Lower lobe of right lung (tissue), 2 donors: ENCODE results near the gene PLD6. TPM values are rescaled to one million over a fixed set of nuclear protein-coding genes. Genes with fewer than 3 reads are reported as not detected.

Experiments
- ATAC-seq, 2 donors: fragments of 200-7000 bp; cut with Tn5 transposase; one replicate each; pipeline ENCODE4 v1.9.1; 2020 to 2022; ENCODE audit warnings: mild to moderate bottlenecking in 2 of 2, moderate library complexity in 2 of 2
- DNase-seq: peaks from one replicate; pipeline ENCODE4 v3.0.0-alpha.2; 2020
- H3K27ac ChIP-seq: fragments of 200-600 bp; one replicate; pipeline ENCODE4 v1.8.0; 2022
- H3K27me3 ChIP-seq: fragments of 200-600 bp; one replicate; pipeline ENCODE4 v1.8.0; 2022; ENCODE audit warnings: low read depth
- H3K36me3 ChIP-seq: fragments of 200-600 bp; one replicate; pipeline ENCODE4 v1.8.0; 2022; ENCODE audit warnings: mild to moderate bottlenecking
- H3K4me1 ChIP-seq: fragments of 200-600 bp; one replicate; pipeline ENCODE4 v1.8.0; 2022
- H3K4me3 ChIP-seq: fragments of 200-600 bp; one replicate; pipeline ENCODE4 v1.8.0; 2022; ENCODE audit warnings: mild to moderate bottlenecking
- H3K9me3 ChIP-seq: fragments of 200-600 bp; one replicate; pipeline ENCODE4 v1.8.0; 2022
- CTCF ChIP-seq: fragments of 200-600 bp; IDR thresholded peaks from one replicate; pipeline ENCODE4 v1.8.0; 2022; ENCODE audit warnings: antibody characterized with exemption, mild to moderate bottlenecking
- intact Hi-C: fragments of 100-400 bp; cut with DNase I; formaldehyde crosslinking; loops from one replicate; pipeline ENCODE4 v1.11.0; 2022
- total RNA-seq: library from RNA; stranded (reverse); fragmentation: NEBNext Ultra II Directional; extraction: Animal tissue kit (Norgen Biotek cat#: 25700); gene quantifications from one replicate; pipeline ENCODE4 v1.2.1, GENCODE V29; 2021
- donor health status: DM: no; HTN: yes; CAD: no; lungs with severe emphysema.

The PLD6 gene
- total RNA-seq, 1 donor from 2014 or later = 3.8 TPM

GRCh38 chr17:17168401-17168800, 37.7 kb downstream of the PLD6 start:
- Histone ChIP-seq H3K4me1 (peaks cover 26% of the 10 kb centered on the region), H3K27ac (no peak overlapping the region), H3K9me3 (no peaks in the 10 kb centered on the region), H3K36me3 (peaks cover 96% of the 10 kb centered on the region), H3K4me3 (no peak overlapping the region), H3K27me3 (no peaks in the 10 kb centered on the region)
- no peak for ATAC-seq
- no peak for TF ChIP-seq CTCF
- no peak for DNase-seq
- intact Hi-C loops = no loop called here

- Histone ChIP-seq H3K27ac (no peak overlapping the region), H3K4me3 (no peak overlapping the region), H3K36me3 (peaks cover 96% of the 10 kb centered on the region), H3K9me3 (no peaks in the 10 kb centered on the region), H3K27me3 (no peaks in the 10 kb centered on the region), H3K4me1 (peaks cover 26% of the 10 kb centered on the region)
- DNase-seq (no peak), ATAC-seq (no peak)
- no peak for TF ChIP-seq CTCF
- intact Hi-C loops = no loop called here
Observed at GRCh38 chr17:17167986-17168385, 38.1 kb downstream of the PLD6 start.

- no peaks in the 10 kb centered on the region for H3K9me3 ChIP-seq
- H3K36me3 ChIP-seq = peaks cover 96% of the 10 kb centered on the region
- peaks cover 24% of the 10 kb centered on the region for H3K4me1 ChIP-seq
- no peak for TF ChIP-seq CTCF
- no peak overlapping the region for H3K4me3 ChIP-seq
- ATAC-seq = no peak
- intact Hi-C loops = no loop called here
- H3K27me3 ChIP-seq = no peaks in the 10 kb centered on the region
- H3K27ac ChIP-seq = no peak overlapping the region
- no peak for DNase-seq
Observed at GRCh38 chr17:17167356-17167755, 38.8 kb downstream of the PLD6 start.

GRCh38 chr17:17166446-17166845, 39.7 kb downstream of the PLD6 start:
- no peak for DNase-seq
- H3K4me1 ChIP-seq = peaks cover 15% of the 10 kb centered on the region
- no peak overlapping the region for H3K27ac ChIP-seq
- H3K27me3 ChIP-seq = no peaks in the 10 kb centered on the region
- H3K9me3 ChIP-seq = no peaks in the 10 kb centered on the region
- peaks cover 96% of the 10 kb centered on the region for H3K36me3 ChIP-seq
- ATAC-seq = no peak
- intact Hi-C loops = no loop called here
- H3K4me3 ChIP-seq = no peak overlapping the region
- TF ChIP-seq CTCF = no peak

- no peak for ATAC-seq
- DNase-seq = no peak
- peaks cover 99% of the 10 kb centered on the region for H3K36me3 ChIP-seq
- H3K4me1 ChIP-seq = peaks cover 9% of the 10 kb centered on the region
- no peaks in the 10 kb centered on the region for H3K27me3 ChIP-seq
- no peaks in the 10 kb centered on the region for H3K9me3 ChIP-seq
- H3K27ac ChIP-seq = no peak overlapping the region
- intact Hi-C loops = no loop called here
- no peak for TF ChIP-seq CTCF
- H3K4me3 ChIP-seq = no peak overlapping the region
Observed at GRCh38 chr17:17165666-17166308, 40.3 kb downstream of the PLD6 start.

- no peak for ATAC-seq
- no peak overlapping the region for H3K27ac ChIP-seq
- no peaks in the 10 kb centered on the region for H3K4me1 ChIP-seq
Observed at GRCh38 chr17:17164676-17165075, 41.5 kb downstream of the PLD6 start.

More at GRCh38 chr17:17164676-17165075, 41.5 kb downstream of the PLD6 start:
- TF ChIP-seq CTCF = no peak
- Histone ChIP-seq H3K27me3 (no peaks in the 10 kb centered on the region), H3K9me3 (no peaks in the 10 kb centered on the region), H3K36me3 (peaks cover 99% of the 10 kb centered on the region), H3K4me3 (no peak overlapping the region)
- intact Hi-C loops = no loop called here
- DNase-seq = no peak
